Small intestine (tissue), 7 donors: ENCODE data around the gene CEP112. TPM values are rescaled to one million over a fixed set of nuclear protein-coding genes. Genes with fewer than 3 reads are reported as not detected.
"Not testable (repeated sequence)": the region's sequence is repeated elsewhere in the genome, so short reads cannot be mapped to it uniquely, and the experiment has no call there.

Experiments used
- DNase-seq, 2 donors: peaks; one replicate each; pipeline versions ENCODE4 v3.0.0 to v3.0.0-alpha.2; 2013
- FAIRE-seq: peaks from 2 replicates; lab custom pipeline; 2012; peaks lifted over from hg19 to GRCh38; lab: Jason Lieb, UNC
- H3K27ac ChIP-seq, 3 donors: one replicate each; pipeline ENCODE4 v1.5.1; 2013; ENCODE audit warnings: low read length in 2 of 3, mild to moderate bottlenecking in 2 of 3, control low read depth in 1 of 3, inconsistent platforms in 1 of 3, low read depth in 1 of 3, moderate library complexity in 1 of 3
- H3K27me3 ChIP-seq, 3 donors: one replicate each; pipeline ENCODE4 v1.6.1; 2013; ENCODE audit warnings: low read length in 3 of 3, inconsistent platforms in 1 of 3; ENCODE audit not compliant: control insufficient read depth in 3 of 3, insufficient read depth in 3 of 3
- H3K36me3 ChIP-seq, 3 donors: one replicate each; pipeline ENCODE4 v1.6.1; 2013; ENCODE audit warnings: low read length in 3 of 3, inconsistent platforms in 1 of 3, low read depth in 1 of 3, mild to moderate bottlenecking in 1 of 3, moderate library complexity in 1 of 3; ENCODE audit not compliant: control insufficient read depth in 3 of 3, insufficient read depth in 2 of 3
- H3K4me1 ChIP-seq, 3 donors: one replicate each; pipeline ENCODE4 v1.6.1; 2013; ENCODE audit warnings: low read length in 2 of 3, inconsistent platforms in 1 of 3, low read depth in 1 of 3, mild to moderate bottlenecking in 1 of 3, moderate library complexity in 1 of 3; ENCODE audit not compliant: control insufficient read depth in 3 of 3, insufficient read depth in 2 of 3
- H3K4me3 ChIP-seq, 3 donors: one replicate each; pipeline ENCODE4 v1.5.1; 2013; ENCODE audit warnings: low read length in 3 of 3, control low read depth in 1 of 3, inconsistent platforms in 1 of 3, low read depth in 1 of 3, mild to moderate bottlenecking in 1 of 3, moderate library complexity in 1 of 3
- H3K9me3 ChIP-seq, 2 donors: one replicate each; pipeline ENCODE4 v1.6.1; 2013; ENCODE audit warnings: low read depth in 1 of 2, low read length in 1 of 2; ENCODE audit not compliant: control insufficient read depth in 2 of 2, insufficient read depth in 1 of 2
- WGBS, 3 donors: extraction: QIAGEN DNeasy Blood & Tissue Kit; methylation state at CpG; one replicate each; pipeline ENCODE4 v1.1.7; 2013; 5-methylcytosine and 5-hydroxymethylcytosine counted together
- polyA plus RNA-seq, 4 donors: library from polyadenylated mRNA; stranded (reverse) in 3 of 4; unstranded in 1 of 4; fragments of 200-250 nt in 3 of 4; fragments of 120-200 nt in 1 of 4; gene quantifications; one replicate each; pipeline versions ENCODE4 v1.2.1 to v1.2.3, GENCODE V29; 2013
- donor health status: healthy with polysubstance abuse.
- donor health status: control.
- donor health status: control.
- donor health status: Bipolar disorder and iron deficiency.
- donor health status: healthy.

Gene CEP112
- polyA plus RNA-seq, 4 donors: 2.4 to 3.6 (median 3.5) TPM; not detected in 1

- H3K27ac ChIP-seq: no peak overlapping the region
- 93 to 95% (median 94%) methylated on average over 3 of the region's 3 CpGs for WGBS, 3 donors
- H3K27me3 ChIP-seq: no peaks in the 10 kb centered on the region
- FAIRE-seq: no peak
- no peaks in the 10 kb centered on the region for H3K9me3 ChIP-seq
- DNase-seq: no peak
- H3K36me3 ChIP-seq: no peaks in the 10 kb centered on the region
- no peaks in the 10 kb centered on the region for H3K4me1 ChIP-seq
- no peak overlapping the region for H3K4me3 ChIP-seq
Observed at GRCh38 chr17:65694601-65695000, 497.3 kb downstream of the CEP112 start.

GRCh38 chr17:65690626-65691310 lies 501.2 kb downstream of the CEP112 start:
- Histone ChIP-seq H3K9me3 (no peaks in the 10 kb centered on the region), H3K27ac (no peak overlapping the region), H3K4me1 (no peaks in the 10 kb centered on the region), H3K4me3 (no peak overlapping the region), H3K36me3 (no peaks in the 10 kb centered on the region), H3K27me3 (no peaks in the 10 kb centered on the region)
- FAIRE-seq (no peak), DNase-seq (no peak)
- 70 to 75% (median 73%) methylated on average over 6 of the region's 6 CpGs for WGBS, 3 donors

GRCh38 chr17:65688307-65688706 lies 503.6 kb downstream of the CEP112 start:
- Histone ChIP-seq H3K36me3 (no peaks in the 10 kb centered on the region), H3K9me3 (no peaks in the 10 kb centered on the region), H3K27ac (no peak overlapping the region), H3K27me3 (no peaks in the 10 kb centered on the region), H3K4me1 (no peaks in the 10 kb centered on the region), H3K4me3 (no peak overlapping the region)
- DNase-seq: no peak
- WGBS, 3 donors: 86 to 95% (median 91%) methylated on average over 2 of the region's 2 CpGs
- no peak for FAIRE-seq

- H3K9me3 ChIP-seq: no peaks in the 10 kb centered on the region
- no peaks in the 10 kb centered on the region for H3K4me1 ChIP-seq
- no peaks in the 10 kb centered on the region for H3K27me3 ChIP-seq
- H3K4me3 ChIP-seq: no peak overlapping the region
- no peak for FAIRE-seq
- no peak for DNase-seq
- no peak overlapping the region for H3K27ac ChIP-seq
- no peaks in the 10 kb centered on the region for H3K36me3 ChIP-seq
- 83 to 92% (median 89%) methylated on average over 1 of the region's 1 CpG for whole genome bisulfite sequencing, 3 donors
Observed at GRCh38 chr17:65685110-65685509, 506.8 kb downstream of the CEP112 start.

GRCh38 chr17:65684631-65685030 lies 507.3 kb downstream of the CEP112 start:
- H3K4me1 ChIP-seq: no peaks in the 10 kb centered on the region
- no peak overlapping the region for H3K27ac ChIP-seq
- no peaks in the 10 kb centered on the region for H3K27me3 ChIP-seq
- no peak overlapping the region for H3K4me3 ChIP-seq
- no peak for FAIRE-seq
- 82 to 88% (median 84%) methylated on average over 4 of the region's 4 CpGs for WGBS, 3 donors
- H3K9me3 ChIP-seq: no peaks in the 10 kb centered on the region
- H3K36me3 ChIP-seq: no peaks in the 10 kb centered on the region
- DNase-seq: no peak

GRCh38 chr17:65683428-65683827 lies 508.5 kb downstream of the CEP112 start:
- Histone ChIP-seq H3K27me3 (no peaks in the 10 kb centered on the region), H3K9me3 (no peaks in the 10 kb centered on the region), H3K27ac (no peak overlapping the region), H3K36me3 (no peaks in the 10 kb centered on the region), H3K4me1 (no peaks in the 10 kb centered on the region), H3K4me3 (no peak overlapping the region)
- WGBS, 3 donors: 79 to 92% (median 89%) methylated on average over 7 of the region's 7 CpGs
- DNase-seq (no peak), FAIRE-seq (no peak)

- H3K9me3 ChIP-seq, H3K27ac ChIP-seq, H3K27me3 ChIP-seq, H3K4me3 ChIP-seq, FAIRE-seq, DNase-seq, H3K4me1 ChIP-seq, H3K36me3 ChIP-seq: not testable (repeated sequence)
- 76 to 85% (median 81%) methylated on average over 5 of the region's 5 CpGs for WGBS, 3 donors
Observed at GRCh38 chr17:65681763-65682162, 510.2 kb downstream of the CEP112 start.

GRCh38 chr17:65679165-65679845 lies 512.6 kb downstream of the CEP112 start:
- no peak overlapping the region for H3K4me3 ChIP-seq
- no peaks in the 10 kb centered on the region for H3K36me3 ChIP-seq
- 65 to 79% (median 73%) methylated on average over 3 of the region's 3 CpGs for WGBS, 3 donors
- H3K9me3 ChIP-seq: no peaks in the 10 kb centered on the region
- DNase-seq (no peak), FAIRE-seq (no peak)
- no peaks in the 10 kb centered on the region for H3K4me1 ChIP-seq
- no peak overlapping the region for H3K27ac ChIP-seq
- no peaks in the 10 kb centered on the region for H3K27me3 ChIP-seq
